ENCODE measurements around the gene DNAJC28. TPM values are rescaled to one million over a fixed set of nuclear protein-coding genes. Genes with fewer than 3 reads are reported as not detected.

Gene DNAJC28
- total RNA-seq (1 to 10 TPM; 2.0 to 3.0 (median 2.6) TPM), polyA plus RNA-seq (1 to 10 TPM; 1.6 to 3.7 (median 2.4) TPM)

- peak in 1 of 2 donors; percentile 42 for TF ChIP-seq POLR2A (IDR thresholded peaks at IDR 0.05)
- no peak for TF ChIP-seq EP300 (IDR thresholded peaks at IDR 0.05)
- peak; percentile 49 to 78 (median 72) for TF ChIP-seq POLR2AphosphoS5 (IDR thresholded peaks at IDR 0.05)
- no peak for TF ChIP-seq CTCF (IDR thresholded peaks at IDR 0.05)
- intact Hi-C loops (cut with DNase I) = loop anchor here (1.0 kb wide), 1 partner anchor 51 kb away; the partner anchor contains the start of gene GART
- H3K4me3 ChIP-seq = peak within 1 kb of the TSS; percentile 49 to 69 (median 62)
- no peaks in the 10 kb centered on the region for H3K36me3 ChIP-seq
- peak; percentile 96 for DNase-seq
- H3K27me3 ChIP-seq = no peaks in the 10 kb centered on the region
- H3K27ac ChIP-seq = peak within 1 kb of the TSS; percentile 76 to 81 (median 80)
- WGBS, 2 donors = 0 to 1% methylated on average over 52 of the region's 52 CpGs
- H3K9me3 ChIP-seq = no peaks in the 10 kb centered on the region
- H3K4me1 ChIP-seq = peaks cover 0 to 8% (median 3%) of the 10 kb centered on the region in 4 donors
Measured at GRCh38 chr21:33491373-33492102, at the start of gene DNAJC28. DNAJC28 (minus strand) TSS chr21:33491716; CDS start chr21:33489393, 2,323 bp downstream.

- H3K4me1 ChIP-seq = peaks cover 0 to 38% (median 36%) of the 10 kb centered on the region in 4 donors
- H3K4me3 ChIP-seq = peak overlapping the region; percentile 59 to 79 (median 64)
- H3K27ac ChIP-seq = peak overlapping the region; percentile 95 to 99 (median 98)
- H3K27me3 ChIP-seq = no peaks in the 10 kb centered on the region
- 38 to 47% methylated on average over 19 of the region's 19 CpGs for WGBS, 2 donors
- H3K9me3 ChIP-seq = no peaks in the 10 kb centered on the region
- peaks cover 0 to 29% (median 6%) of the 10 kb centered on the region in 4 donors for H3K36me3 ChIP-seq
- no peak for DNase-seq
- no peak for TF ChIP-seq CTCF (IDR thresholded peaks at IDR 0.05)
- no peak for TF ChIP-seq POLR2A (IDR thresholded peaks at IDR 0.05)
- TF ChIP-seq EP300 (IDR thresholded peaks at IDR 0.05) = no peak
- no peak for TF ChIP-seq POLR2AphosphoS5 (IDR thresholded peaks at IDR 0.05)
- intact Hi-C loops (cut with DNase I) = loop anchor here (2.0 to 10.0 kb wide), 2 partner anchors 60 to 216 kb away; partner anchors contain the start of gene IFNAR1
Measured at GRCh38 chr21:33541105-33541711, 49.7 kb upstream of the DNAJC28 start.

- intact Hi-C loops (cut with DNase I) = loop anchor here (2.0 to 10.0 kb wide), 2 partner anchors 60 to 216 kb away; partner anchors contain the start of gene IFNAR1
- Histone ChIP-seq H3K36me3 (peaks cover 0 to 34% (median 6%) of the 10 kb centered on the region in 4 donors), H3K27me3 (no peaks in the 10 kb centered on the region), H3K9me3 (no peaks in the 10 kb centered on the region), H3K4me3 (no peak overlapping the region), H3K27ac (peak overlapping the region; percentile 95 to 99 (median 98)), H3K4me1 (peaks cover 0 to 33% (median 31%) of the 10 kb centered on the region in 4 donors)
- no peak for DNase-seq
- no peak for TF ChIP-seq POLR2A (IDR thresholded peaks at IDR 0.05)
- no peak for TF ChIP-seq EP300 (IDR thresholded peaks at IDR 0.05)
- no peak for TF ChIP-seq CTCF (IDR thresholded peaks at IDR 0.05)
- TF ChIP-seq POLR2AphosphoS5 (IDR thresholded peaks at IDR 0.05) = no peak
- WGBS, 2 donors = 52 to 62% methylated on average over 3 of the region's 3 CpGs
Measured at GRCh38 chr21:33540711-33541104, 49.2 kb upstream of the DNAJC28 start.

GRCh38 chr21:33539616-33540015 lies 48.1 kb upstream of the DNAJC28 start:
- TF ChIP-seq POLR2AphosphoS5 (IDR thresholded peaks at IDR 0.05) (no peak), CTCF (IDR thresholded peaks at IDR 0.05) (no peak), POLR2A (IDR thresholded peaks at IDR 0.05) (no peak)
- Histone ChIP-seq H3K27ac (no peak overlapping the region), H3K4me1 (peaks cover 0 to 22% (median 20%) of the 10 kb centered on the region in 4 donors), H3K36me3 (peaks cover 0 to 44% (median 8%) of the 10 kb centered on the region in 4 donors), H3K4me3 (no peak overlapping the region), H3K27me3 (no peaks in the 10 kb centered on the region), H3K9me3 (no peaks in the 10 kb centered on the region)
- intact Hi-C loops (cut with DNase I) = loop anchor here (2.0 to 10.0 kb wide), 2 partner anchors 59 to 215 kb away; partner anchors contain the start of gene IFNAR1
- no peak for DNase-seq
- 83 to 85% methylated on average over 4 of the region's 4 CpGs for WGBS, 2 donors

Measured in sigmoid colon (tissue), 7 donors.